Measurements from ENCODE around the gene RAD9A.
A peak's percentile ranks its signal among the peaks of the same experiment; 100 is the strongest.
"Not testable (repeated sequence)": the region's sequence is repeated elsewhere in the genome, so short reads cannot be mapped to it uniquely, and the experiment has no call there.

RAD9A gene

GRCh38 chr11:67418476-67419281 lies 26.9 kb downstream of the RAD9A start:
- Histone ChIP-seq H3K36me3 (ENCODE audit: control insufficient read depth in 2 of 2, insufficient read depth in 2 of 2, low read length in 2 of 2) (no peaks in the 10 kb centered on the region), H3K27me3 (ENCODE audit: control insufficient read depth in 2 of 2, insufficient read depth in 2 of 2, low read length in 2 of 2) (no peaks in the 10 kb centered on the region), H3K4me3 (ENCODE audit: low read length in 2 of 2) (no peak overlapping the region), H3K4me1 (ENCODE audit: control insufficient read depth in 2 of 2, insufficient read depth in 2 of 2, low read length in 2 of 2) (peaks cover 17 to 21% of the 10 kb centered on the region in 2 donors), H3K27ac (ENCODE audit: low read depth in 2 of 2, low read length in 2 of 2) (no peak overlapping the region), H3K9me3 (ENCODE audit: control insufficient read depth in 2 of 2, low read length in 2 of 2) (no peaks in the 10 kb centered on the region), H3K9ac (ENCODE audit: low read depth in 1 of 2, low read length in 2 of 2) (no peak overlapping the region)

DNA sequence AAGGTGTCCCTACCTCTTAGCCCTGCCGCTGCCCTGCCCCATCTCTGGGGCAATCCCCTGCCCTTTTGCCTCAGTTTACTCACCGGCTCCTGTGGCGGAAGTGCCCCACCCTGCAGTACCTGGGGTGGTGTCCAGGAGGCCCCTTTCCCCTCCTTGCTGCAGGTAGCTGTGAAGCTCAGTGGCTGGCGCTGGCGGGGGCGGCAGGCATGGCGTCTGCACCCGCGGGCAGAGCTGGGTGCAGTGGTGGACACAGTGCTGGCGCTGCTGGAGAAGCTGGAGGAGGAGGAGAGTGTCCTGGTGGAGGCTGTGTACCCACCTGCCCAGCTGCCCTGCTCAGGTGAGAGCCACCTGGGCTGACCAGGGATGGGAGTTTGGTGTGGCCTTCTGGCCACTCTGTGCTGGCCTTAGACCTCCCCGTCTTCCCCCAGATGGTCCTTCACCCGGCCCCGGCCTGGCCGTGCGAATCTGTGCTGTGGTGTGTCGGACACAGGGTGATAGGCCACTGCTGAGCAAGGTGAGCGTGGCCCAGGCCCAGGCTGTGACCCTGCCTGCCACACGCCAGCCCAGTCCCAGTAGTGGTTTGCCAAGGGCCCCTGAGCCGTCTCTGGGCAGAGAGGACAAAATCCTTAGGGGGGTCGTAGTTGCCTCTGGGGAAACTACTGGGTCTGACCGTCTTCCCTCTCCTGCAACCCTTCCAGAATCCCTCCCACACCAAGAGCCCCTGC lies 27.7 kb downstream of the RAD9A start:
- no peaks in the 10 kb centered on the region for H3K9me3 ChIP-seq (ENCODE audit: control insufficient read depth in 2 of 2, low read length in 2 of 2)
- no peaks in the 10 kb centered on the region for H3K27me3 ChIP-seq (ENCODE audit: control insufficient read depth in 2 of 2, insufficient read depth in 2 of 2, low read length in 2 of 2)
- no peak overlapping the region for H3K9ac ChIP-seq (ENCODE audit: low read depth in 1 of 2, low read length in 2 of 2)
- peaks cover 17 to 21% of the 10 kb centered on the region in 2 donors for H3K4me1 ChIP-seq (ENCODE audit: control insufficient read depth in 2 of 2, insufficient read depth in 2 of 2, low read length in 2 of 2)
- H3K27ac ChIP-seq (ENCODE audit: low read depth in 2 of 2, low read length in 2 of 2) = no peak overlapping the region
- no peak overlapping the region for H3K4me3 ChIP-seq (ENCODE audit: low read length in 2 of 2)
- no peaks in the 10 kb centered on the region for H3K36me3 ChIP-seq (ENCODE audit: control insufficient read depth in 2 of 2, insufficient read depth in 2 of 2, low read length in 2 of 2)

DNA sequence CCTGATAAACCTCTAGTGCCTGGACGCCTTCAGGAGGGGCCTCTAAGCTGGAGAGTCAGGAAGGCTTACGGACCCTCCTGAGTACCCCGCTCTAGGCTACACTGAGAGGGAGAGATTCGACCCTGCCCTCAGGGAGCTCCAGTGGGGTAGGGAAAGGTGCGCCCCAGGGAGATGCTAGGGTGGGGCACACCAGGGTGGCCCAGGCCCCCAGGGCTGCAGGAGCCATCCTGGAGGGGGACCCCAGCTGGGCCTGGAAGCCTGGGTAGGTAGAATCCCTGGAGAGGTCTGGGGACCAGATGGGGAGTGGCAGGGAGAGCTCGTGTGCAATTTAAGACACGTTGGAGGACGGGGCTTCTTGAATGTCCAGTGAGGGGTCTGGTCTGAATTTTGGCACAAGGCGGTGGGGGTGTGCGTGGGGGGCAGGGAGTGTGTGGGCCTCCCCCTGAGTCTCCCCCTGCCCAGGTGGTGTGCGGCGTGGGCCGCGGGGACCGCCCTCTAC lies 28.4 kb downstream of the RAD9A start:
- H3K9ac ChIP-seq (ENCODE audit: low read depth in 1 of 2, low read length in 2 of 2) = peak overlapping the region; percentile 60 to 84

DNA sequence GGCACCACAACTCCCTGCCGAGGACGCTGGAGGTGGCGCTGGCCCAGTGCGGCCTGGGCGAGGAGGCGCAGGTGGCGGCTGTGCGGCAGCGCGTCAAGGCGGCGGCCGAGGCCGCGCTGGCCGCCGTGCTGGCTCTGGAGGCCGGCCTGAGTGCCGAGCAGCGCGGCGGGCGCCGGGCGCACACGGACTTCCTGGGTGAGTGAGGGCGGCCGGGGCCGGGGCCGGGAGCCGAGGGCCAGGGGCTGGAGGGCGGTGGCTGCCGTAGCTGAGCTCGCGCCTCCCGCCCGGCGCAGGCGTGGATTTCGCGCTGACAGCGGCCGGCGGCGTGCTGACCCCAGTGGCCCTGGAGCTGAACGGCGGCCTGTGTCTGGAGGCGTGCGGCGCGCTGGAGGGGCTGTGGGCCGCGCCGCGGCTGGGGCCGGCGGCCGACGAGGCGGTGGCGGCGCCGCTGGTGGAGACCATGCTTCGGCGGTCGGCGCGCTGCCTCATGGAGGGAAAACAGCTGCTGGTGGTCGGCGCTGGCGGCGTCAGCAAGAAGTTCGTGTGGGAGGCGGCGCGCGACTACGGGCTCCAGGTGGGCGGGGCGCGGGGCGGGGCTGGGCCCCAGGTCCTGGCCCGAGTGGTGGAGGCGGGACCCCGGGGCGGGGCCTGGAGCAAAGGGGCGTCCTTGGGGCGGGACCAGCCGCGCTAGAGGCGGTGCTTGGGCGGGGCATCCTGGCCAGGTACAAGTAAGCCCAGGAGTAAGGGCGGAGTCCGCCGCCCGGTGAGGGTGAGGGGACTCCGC lies 29.1 kb downstream of the RAD9A start:
- Histone ChIP-seq H3K27ac (ENCODE audit: low read depth in 2 of 2, low read length in 2 of 2) (peak overlapping the region; percentile 94 to 95), H3K27me3 (ENCODE audit: control insufficient read depth in 2 of 2, insufficient read depth in 2 of 2, low read length in 2 of 2) (no peaks in the 10 kb centered on the region), H3K9me3 (ENCODE audit: control insufficient read depth in 2 of 2, low read length in 2 of 2) (no peaks in the 10 kb centered on the region), H3K4me1 (ENCODE audit: control insufficient read depth in 2 of 2, insufficient read depth in 2 of 2, low read length in 2 of 2) (peaks cover 12 to 18% of the 10 kb centered on the region in 2 donors), H3K36me3 (ENCODE audit: control insufficient read depth in 2 of 2, insufficient read depth in 2 of 2, low read length in 2 of 2) (no peaks in the 10 kb centered on the region), H3K4me3 (ENCODE audit: low read length in 2 of 2) (peak overlapping the region; percentile 55 to 78), H3K9ac (ENCODE audit: low read depth in 1 of 2, low read length in 2 of 2) (peak overlapping the region; percentile 60 to 84)

More for the DNA sequence above, 28.4 kb downstream of the RAD9A start:
- H3K36me3 ChIP-seq (ENCODE audit: control insufficient read depth in 2 of 2, insufficient read depth in 2 of 2, low read length in 2 of 2) = no peaks in the 10 kb centered on the region
- H3K27ac ChIP-seq (ENCODE audit: low read depth in 2 of 2, low read length in 2 of 2) = peak overlapping the region; percentile 94 to 95
- H3K27me3 ChIP-seq (ENCODE audit: control insufficient read depth in 2 of 2, insufficient read depth in 2 of 2, low read length in 2 of 2) = no peaks in the 10 kb centered on the region
- H3K4me1 ChIP-seq (ENCODE audit: control insufficient read depth in 2 of 2, insufficient read depth in 2 of 2, low read length in 2 of 2) = peaks cover 14 to 18% of the 10 kb centered on the region in 2 donors
- H3K9me3 ChIP-seq (ENCODE audit: control insufficient read depth in 2 of 2, low read length in 2 of 2) = no peaks in the 10 kb centered on the region
- H3K4me3 ChIP-seq (ENCODE audit: low read length in 2 of 2) = peak overlapping the region; percentile 55 to 78

- Histone ChIP-seq H3K36me3 (ENCODE audit: control insufficient read depth in 2 of 2, insufficient read depth in 2 of 2, low read length in 2 of 2) (no peaks in the 10 kb centered on the region), H3K27me3 (ENCODE audit: control insufficient read depth in 2 of 2, insufficient read depth in 2 of 2, low read length in 2 of 2) (no peaks in the 10 kb centered on the region), H3K9ac (ENCODE audit: low read depth in 1 of 2, low read length in 2 of 2) (peak overlapping the region; percentile 26 to 54), H3K9me3 (ENCODE audit: control insufficient read depth in 2 of 2, low read length in 2 of 2) (no peaks in the 10 kb centered on the region), H3K4me3 (ENCODE audit: low read length in 2 of 2) (peak overlapping the region in 1 of 2 donors; percentile 38), H3K27ac (ENCODE audit: low read depth in 2 of 2, low read length in 2 of 2) (peak overlapping the region in 1 of 2 donors; percentile 95), H3K4me1 (ENCODE audit: control insufficient read depth in 2 of 2, insufficient read depth in 2 of 2, low read length in 2 of 2) (peaks cover 12 to 18% of the 10 kb centered on the region in 2 donors)
Measured at GRCh38 chr11:67421430-67422031, 29.7 kb downstream of the RAD9A start.

DNA sequence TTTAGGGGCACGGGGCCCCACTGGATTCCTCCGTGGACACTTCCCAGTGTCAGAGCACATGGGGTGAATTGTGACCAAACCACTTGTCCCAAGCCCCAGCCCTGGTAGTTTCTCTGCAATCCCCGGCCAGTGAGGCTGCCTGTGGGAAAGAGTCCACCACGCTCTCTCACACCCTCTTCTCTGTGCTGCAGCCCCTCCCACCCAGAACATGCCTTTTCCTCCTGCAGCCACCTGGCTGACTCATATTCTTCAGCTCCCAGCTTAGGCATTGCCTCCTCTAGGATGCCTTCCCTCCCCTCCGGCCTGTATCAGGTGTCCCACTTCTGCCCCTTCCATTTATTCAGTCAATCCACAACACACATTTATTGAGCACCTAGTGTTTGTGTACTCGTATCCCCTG lies 31.1 kb downstream of the RAD9A start:
- H3K27ac ChIP-seq (ENCODE audit: low read depth in 2 of 2, low read length in 2 of 2) = no peak overlapping the region
- no peak overlapping the region for H3K4me3 ChIP-seq (ENCODE audit: low read length in 2 of 2)
- H3K9me3 ChIP-seq (ENCODE audit: control insufficient read depth in 2 of 2, low read length in 2 of 2) = no peaks in the 10 kb centered on the region
- H3K4me1 ChIP-seq (ENCODE audit: control insufficient read depth in 2 of 2, insufficient read depth in 2 of 2, low read length in 2 of 2) = peaks cover 17 to 22% of the 10 kb centered on the region in 2 donors
- no peaks in the 10 kb centered on the region for H3K27me3 ChIP-seq (ENCODE audit: control insufficient read depth in 2 of 2, insufficient read depth in 2 of 2, low read length in 2 of 2)
- H3K9ac ChIP-seq (ENCODE audit: low read depth in 1 of 2, low read length in 2 of 2) = no peak overlapping the region
- no peaks in the 10 kb centered on the region for H3K36me3 ChIP-seq (ENCODE audit: control insufficient read depth in 2 of 2, insufficient read depth in 2 of 2, low read length in 2 of 2)

DNA sequence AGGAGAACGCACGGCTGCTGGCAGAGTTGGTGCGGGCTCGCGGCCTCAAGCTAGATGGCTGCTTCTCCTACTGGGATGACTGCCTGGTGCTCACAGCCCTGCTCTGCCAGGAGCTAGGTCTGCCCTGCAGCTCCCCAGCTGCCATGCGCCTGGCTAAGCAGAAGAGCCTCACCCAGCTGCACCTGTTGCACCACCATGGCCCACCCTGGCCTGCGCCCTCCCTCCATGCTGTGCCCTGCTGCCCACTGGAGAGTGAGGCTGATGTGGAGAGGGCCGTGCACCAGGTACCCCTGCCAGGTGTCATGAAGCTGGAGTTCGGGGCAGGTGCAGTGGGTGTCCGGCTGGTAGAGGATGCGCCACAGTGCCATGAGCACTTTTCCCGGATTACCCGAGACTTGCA lies 31.7 kb downstream of the RAD9A start:
- Histone ChIP-seq H3K27ac (ENCODE audit: low read depth in 2 of 2, low read length in 2 of 2) (no peak overlapping the region), H3K4me3 (ENCODE audit: low read length in 2 of 2) (no peak overlapping the region), H3K4me1 (ENCODE audit: control insufficient read depth in 2 of 2, insufficient read depth in 2 of 2, low read length in 2 of 2) (peaks cover 17 to 22% of the 10 kb centered on the region in 2 donors), H3K36me3 (ENCODE audit: control insufficient read depth in 2 of 2, insufficient read depth in 2 of 2, low read length in 2 of 2) (no peaks in the 10 kb centered on the region), H3K27me3 (ENCODE audit: control insufficient read depth in 2 of 2, insufficient read depth in 2 of 2, low read length in 2 of 2) (no peaks in the 10 kb centered on the region), H3K9ac (ENCODE audit: low read depth in 1 of 2, low read length in 2 of 2) (no peak overlapping the region), H3K9me3 (ENCODE audit: control insufficient read depth in 2 of 2, low read length in 2 of 2) (no peaks in the 10 kb centered on the region)

DNA sequence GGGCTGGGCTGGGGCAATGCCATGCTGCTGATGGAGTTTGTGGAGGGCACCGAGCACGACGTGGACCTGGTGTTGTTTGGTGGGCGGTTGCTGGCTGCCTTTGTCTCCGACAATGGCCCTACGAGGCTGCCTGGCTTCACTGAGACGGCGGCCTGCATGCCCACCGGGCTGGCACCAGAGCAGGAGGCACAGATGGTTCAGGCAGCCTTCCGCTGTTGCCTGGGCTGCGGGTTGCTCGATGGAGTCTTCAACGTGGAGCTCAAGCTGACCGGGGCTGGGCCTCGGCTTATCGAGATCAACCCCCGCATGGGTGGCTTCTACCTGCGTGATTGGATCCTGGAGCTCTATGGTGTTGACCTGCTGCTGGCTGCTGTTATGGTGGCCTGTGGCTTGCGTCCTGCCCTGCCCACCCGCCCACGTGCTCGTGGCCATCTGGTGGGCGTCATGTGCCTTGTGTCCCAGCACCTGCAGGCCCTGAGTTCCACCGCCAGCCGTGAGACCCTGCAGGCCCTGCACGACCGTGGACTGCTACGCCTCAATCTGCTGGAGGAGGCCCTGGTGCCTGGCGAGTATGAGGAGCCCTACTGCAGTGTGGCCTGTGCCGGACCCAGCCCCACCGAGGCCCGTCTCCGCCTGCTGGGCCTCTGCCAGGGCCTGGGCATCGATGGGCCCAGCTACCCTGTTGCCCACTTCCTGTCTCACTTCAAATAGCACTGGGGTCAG lies 32.3 kb downstream of the RAD9A start:
- Histone ChIP-seq H3K36me3 (ENCODE audit: control insufficient read depth in 2 of 2, insufficient read depth in 2 of 2, low read length in 2 of 2) (no peaks in the 10 kb centered on the region), H3K27ac (ENCODE audit: low read depth in 2 of 2, low read length in 2 of 2) (no peak overlapping the region), H3K4me1 (ENCODE audit: control insufficient read depth in 2 of 2, insufficient read depth in 2 of 2, low read length in 2 of 2) (peaks cover 22 to 27% of the 10 kb centered on the region in 2 donors), H3K9ac (ENCODE audit: low read depth in 1 of 2, low read length in 2 of 2) (no peak overlapping the region), H3K27me3 (ENCODE audit: control insufficient read depth in 2 of 2, insufficient read depth in 2 of 2, low read length in 2 of 2) (no peaks in the 10 kb centered on the region), H3K4me3 (ENCODE audit: low read length in 2 of 2) (no peak overlapping the region), H3K9me3 (ENCODE audit: control insufficient read depth in 2 of 2, low read length in 2 of 2) (no peaks in the 10 kb centered on the region)

- peaks cover 15 to 16% of the 10 kb centered on the region in 2 donors for H3K4me1 ChIP-seq (ENCODE audit: control insufficient read depth in 2 of 2, insufficient read depth in 2 of 2, low read length in 2 of 2)
- not testable (repeated sequence) for H3K9me3 ChIP-seq (ENCODE audit: control insufficient read depth in 2 of 2, low read length in 2 of 2)
Measured at GRCh38 chr11:67427364-67427859, 35.6 kb downstream of the RAD9A start.

More at GRCh38 chr11:67427364-67427859, 35.6 kb downstream of the RAD9A start:
- H3K4me3 ChIP-seq (ENCODE audit: low read length in 2 of 2) = peak overlapping the region; percentile 95 to 99
- H3K27me3 ChIP-seq (ENCODE audit: control insufficient read depth in 2 of 2, insufficient read depth in 2 of 2, low read length in 2 of 2); H3K36me3 ChIP-seq (ENCODE audit: control insufficient read depth in 2 of 2, insufficient read depth in 2 of 2, low read length in 2 of 2): not testable (repeated sequence)
- peak overlapping the region; percentile 57 to 89 for H3K27ac ChIP-seq (ENCODE audit: low read depth in 2 of 2, low read length in 2 of 2)
- peak overlapping the region; percentile 95 to 98 for H3K9ac ChIP-seq (ENCODE audit: low read depth in 1 of 2, low read length in 2 of 2)

All from mucosa of rectum (tissue), 2 donors.